ENCODE results near the gene SLC25A44.

DNA sequence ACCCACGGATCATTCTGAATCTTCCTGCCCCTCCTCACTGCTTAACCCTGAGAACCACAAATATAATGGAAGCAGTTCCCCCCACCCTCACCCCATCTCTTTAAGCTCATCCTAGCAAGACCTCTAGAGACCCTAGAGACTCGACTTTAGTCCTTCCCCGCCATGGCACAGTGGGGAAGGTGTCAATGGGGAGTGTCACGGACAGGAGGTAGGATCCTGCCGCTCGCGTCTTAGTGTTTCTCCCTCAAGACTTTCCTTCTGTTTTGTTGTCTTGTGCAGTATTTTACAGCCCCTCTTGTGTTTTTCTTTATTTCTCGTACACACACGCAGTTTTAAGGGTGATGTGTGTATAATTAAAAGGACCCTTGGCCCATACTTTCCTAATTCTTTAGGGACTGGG, 18.2 kb downstream of the SLC25A44 start:
- TF ChIP-seq BRCA1 (IDR thresholded peaks at IDR 0.05; ENCODE audit: low read depth, low read length) (no peak), RFX5 (IDR thresholded peaks at IDR 0.05; ENCODE audit: borderline replicate concordance, low read depth, low read length) (no peak), POLR2AphosphoS5 (IDR thresholded peaks at IDR 0.05; ENCODE audit: low read depth, low read length) (no peak), POLR2A (IDR thresholded peaks at IDR 0.05; ENCODE audit: control extremely low read depth in 1 of 2, low read depth in 2 of 2, low read length in 2 of 2) (no peak), MAFK (IDR thresholded peaks at IDR 0.05; ENCODE audit: low read depth, low read length) (no peak), CREB1 (IDR thresholded peaks at IDR 0.05) (no peak), CHD2 (IDR thresholded peaks at IDR 0.05; ENCODE audit: low read length) (no peak), YY1 (IDR thresholded peaks at IDR 0.05; ENCODE audit: low read depth, low read length) (no peak), EZH2 (IDR thresholded peaks at IDR 0.05; ENCODE audit: low read depth, low read length, severe bottlenecking) (no peak), SAP30 (IDR thresholded peaks at IDR 0.05; ENCODE audit: insufficient read depth, insufficient replicate concordance, low read length) (no peak), EP300 (IDR thresholded peaks at IDR 0.05; ENCODE audit: borderline replicate concordance in 1 of 2, low read depth in 2 of 2, low read length in 2 of 2) (no peak), ZNF274 (IDR thresholded peaks at IDR 0.05; ENCODE audit: borderline replicate concordance, extremely low read depth, low read length) (no peak), PHF8 (conservative IDR thresholded peaks at IDR 0.05; ENCODE audit: low read depth, low read length) (no peak)
- TF ChIP-seq, protein P1, sequence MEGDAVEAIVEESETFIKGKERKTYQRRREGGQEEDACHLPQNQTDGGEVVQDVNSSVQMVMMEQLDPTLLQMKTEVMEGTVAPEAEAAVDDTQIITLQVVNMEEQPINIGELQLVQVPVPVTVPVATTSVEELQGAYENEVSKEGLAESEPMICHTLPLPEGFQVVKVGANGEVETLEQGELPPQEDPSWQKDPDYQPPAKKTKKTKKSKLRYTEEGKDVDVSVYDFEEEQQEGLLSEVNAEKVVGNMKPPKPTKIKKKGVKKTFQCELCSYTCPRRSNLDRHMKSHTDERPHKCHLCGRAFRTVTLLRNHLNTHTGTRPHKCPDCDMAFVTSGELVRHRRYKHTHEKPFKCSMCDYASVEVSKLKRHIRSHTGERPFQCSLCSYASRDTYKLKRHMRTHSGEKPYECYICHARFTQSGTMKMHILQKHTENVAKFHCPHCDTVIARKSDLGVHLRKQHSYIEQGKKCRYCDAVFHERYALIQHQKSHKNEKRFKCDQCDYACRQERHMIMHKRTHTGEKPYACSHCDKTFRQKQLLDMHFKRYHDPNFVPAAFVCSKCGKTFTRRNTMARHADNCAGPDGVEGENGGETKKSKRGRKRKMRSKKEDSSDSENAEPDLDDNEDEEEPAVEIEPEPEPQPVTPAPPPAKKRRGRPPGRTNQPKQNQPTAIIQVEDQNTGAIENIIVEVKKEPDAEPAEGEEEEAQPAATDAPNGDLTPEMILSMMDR (IDR thresholded peaks at IDR 0.05; ENCODE audit: control extremely low read depth in 1 of 3, insufficient read depth in 1 of 3, low read depth in 1 of 3, low read length in 3 of 3): no peak
